Kidney (tissue), 14 donors: ENCODE data around the gene FAM136A. TPM values are rescaled to one million over a fixed set of nuclear protein-coding genes. Genes with fewer than 3 reads are reported as not detected.
"Not testable (repeated sequence)": the region's sequence is repeated elsewhere in the genome, so short reads cannot be mapped to it uniquely, and the experiment has no call there.

ENCODE experiments used
- DNase-seq, 5 donors: peaks; one replicate each; pipeline ENCODE4 v3.0.0-alpha.2; 2013 to 2020
- FAIRE-seq: peaks from 2 replicates; lab custom pipeline; 2012; peaks lifted over from hg19 to GRCh38; lab: Jason Lieb, UNC
- H3K27ac ChIP-seq, 2 donors: one replicate each; pipeline ENCODE4 v1.7.0; 2013; ENCODE audit warnings: low read depth in 2 of 2, low read length in 2 of 2, inconsistent platforms in 1 of 2
- H3K27me3 ChIP-seq: one replicate; pipeline ENCODE4 v1.7.1; 2013; ENCODE audit warnings: low read length, inconsistent platforms; ENCODE audit not compliant: control insufficient read depth, insufficient read depth
- H3K36me3 ChIP-seq, 3 donors: one replicate each; pipeline versions ENCODE4 v1.7.0 to v1.7.1; 2013; ENCODE audit warnings: low read length in 3 of 3, control low read depth in 1 of 3, inconsistent platforms in 1 of 3; ENCODE audit not compliant: insufficient read depth in 3 of 3, control insufficient read depth in 2 of 3
- H3K4me1 ChIP-seq, 3 donors: one replicate each; pipeline versions ENCODE4 v1.7.0 to v1.7.1; 2013; ENCODE audit warnings: low read length in 3 of 3, inconsistent platforms in 1 of 3, low read depth in 1 of 3; ENCODE audit not compliant: control insufficient read depth in 2 of 3, insufficient read depth in 2 of 3
- H3K4me3 ChIP-seq, 3 donors: one replicate each; pipeline versions ENCODE4 v1.7.0 to v1.8.1; 2013; ENCODE audit warnings: low read length in 3 of 3, control low read depth in 1 of 3, inconsistent platforms in 1 of 3
- H3K9ac ChIP-seq, 3 donors: one replicate each; pipeline versions ENCODE4 v1.7.0 to v1.7.1; 2013; ENCODE audit warnings: low read length in 3 of 3, control low read depth in 1 of 3, inconsistent platforms in 1 of 3
- H3K9me3 ChIP-seq, 3 donors: one replicate each; pipeline versions ENCODE4 v1.7.0 to v1.7.1; 2013; ENCODE audit warnings: low read length in 3 of 3, control low read depth in 1 of 3, inconsistent platforms in 1 of 3; ENCODE audit not compliant: control insufficient read depth in 2 of 3, insufficient read depth in 1 of 3
- CTCF ChIP-seq: IDR thresholded peaks from 3 replicates; pipeline ENCODE4 v1.5.1; 2012; ENCODE audit warnings: mild to moderate bottlenecking, moderate library complexity, borderline replicate concordance; ENCODE audit not compliant: insufficient read depth; ENCODE audit errors: extremely low read depth
- intact Hi-C: fragments of 100-400 bp; cut with DNase I; formaldehyde crosslinking; loops from one replicate; pipeline ENCODE4 v1.11.1; 2022
- polyA plus RNA-seq: library from polyadenylated mRNA; stranded (reverse); fragments of 350-450 nt; fragmentation: Illumina TruSeq; extraction: RNeasy Lipid Tissue Mini Kit (QIAGEN cat#74804); gene quantifications from one replicate; pipeline ENCODE4 v1.2.3, GENCODE V29; 2014; ENCODE audit warnings: low read depth, low replicate concordance; ENCODE audit not compliant: insufficient read depth
- total RNA-seq: library from RNA; stranded (reverse); fragmentation: NEBNext Ultra II Directional; extraction: Animal tissue kit (Norgen Biotek cat#: 25700); gene quantifications from one replicate; pipeline ENCODE4 v1.2.1, GENCODE V29; 2021
- donor health status: control.
- donor health status: control.
- donor health status: control.
- donor health status: control.
- donor health status: control.
- donor health status: DM: yes; HTN: yes; CAD: no.
- donor health status: Normal renal cell carcinoma (clear cell type).

The FAM136A gene
- total and polyA plus RNA-seq, 2 donors from 2014 or later, result 27.0 to 41.9 TPM

- H3K9ac ChIP-seq, result no peak overlapping the region
- no peak for FAIRE-seq
- DNase-seq, result no peak
- TF ChIP-seq CTCF, result no peak
- H3K36me3 ChIP-seq, result peaks cover 4 to 14% (median 8%) of the 10 kb centered on the region in 3 donors
- no peaks in the 10 kb centered on the region for H3K27me3 ChIP-seq
- no peaks in the 10 kb centered on the region for H3K9me3 ChIP-seq
- no peaks in the 10 kb centered on the region for H3K4me1 ChIP-seq
- no peak overlapping the region for H3K27ac ChIP-seq
- H3K4me3 ChIP-seq, result no peak overlapping the region
- intact Hi-C loops, result no loop called here
Measured at GRCh38 chr2:70270323-70270722, 31.5 kb downstream of the FAM136A start.

GRCh38 chr2:70269422-70270302, 32.2 kb downstream of the FAM136A start:
- not testable (repeated sequence) for H3K36me3 ChIP-seq, H3K9ac ChIP-seq

DNA sequence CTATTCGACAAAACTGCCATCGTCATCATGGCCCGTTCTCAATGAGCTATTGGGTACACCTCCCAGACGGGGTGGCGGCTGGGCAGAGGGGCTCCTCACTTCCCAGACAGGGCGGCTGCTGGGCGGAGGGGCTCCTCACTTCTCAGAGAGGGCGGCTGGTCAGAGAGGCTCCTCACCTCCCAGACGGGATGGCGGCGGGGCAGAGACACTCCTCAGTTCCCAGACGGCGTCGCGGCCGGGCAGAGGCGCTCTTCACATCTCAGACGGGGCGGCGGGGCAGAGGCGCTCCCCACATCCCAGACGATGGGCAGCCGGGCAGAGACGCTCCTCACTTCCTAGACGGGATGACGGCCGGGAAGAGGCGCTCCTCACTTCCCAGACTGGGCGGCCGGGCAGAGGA, 34.9 kb downstream of the FAM136A start:
- H3K9me3 ChIP-seq, H3K4me1 ChIP-seq, H3K4me3 ChIP-seq, intact Hi-C loops, H3K27ac ChIP-seq, H3K27me3 ChIP-seq, DNase-seq, H3K9ac ChIP-seq, FAIRE-seq: not testable (repeated sequence)
- peaks cover 6 to 13% (median 9%) of the 10 kb centered on the region in 3 donors for H3K36me3 ChIP-seq

More at GRCh38 chr2:70269422-70270302, 32.2 kb downstream of the FAM136A start:
- H3K9me3 ChIP-seq, H3K27ac ChIP-seq, H3K27me3 ChIP-seq, H3K4me1 ChIP-seq, DNase-seq, FAIRE-seq, intact Hi-C loops, H3K4me3 ChIP-seq: not testable (repeated sequence)

- Histone ChIP-seq H3K27me3 (no peaks in the 10 kb centered on the region), H3K4me3 (no peak overlapping the region), H3K36me3 (peaks cover 6 to 15% (median 13%) of the 10 kb centered on the region in 3 donors), H3K27ac (no peak overlapping the region), H3K9ac (no peak overlapping the region), H3K4me1 (peaks cover 0 to 18% (median 12%) of the 10 kb centered on the region in 3 donors), H3K9me3 (peaks cover 0 to 3% (median 0%) of the 10 kb centered on the region in 3 donors)
- DNase-seq (no peak), FAIRE-seq (no peak)
- TF ChIP-seq CTCF, result no peak
- intact Hi-C loops, result no loop called here
Measured at GRCh38 chr2:70261501-70261900, 40.4 kb downstream of the FAM136A start.
